Right renal cortex interstitium (tissue), 3 donors: Measurements from ENCODE around the gene OR8B8. TPM values are rescaled to one million over a fixed set of nuclear protein-coding genes. Genes with fewer than 3 reads are reported as not detected.
"Not testable (repeated sequence)": the region's sequence is repeated elsewhere in the genome, so short reads cannot be mapped to it uniquely, and the experiment has no call there.

Source experiments
- DNase-seq, 3 donors: peaks; one replicate each; pipeline ENCODE4 v3.0.0-alpha.2; 2013; ENCODE audit warnings: low read depth in 3 of 3, low spot score in 2 of 3
- polyA plus RNA-seq, 3 donors: library from polyadenylated mRNA; unstranded; fragments of 120-200 nt; gene quantifications; one replicate each; pipeline ENCODE4 v1.2.1, GENCODE V29; 2013; ENCODE audit not compliant: insufficient read length in 3 of 3

OR8B8 gene
- polyA plus RNA-seq, 3 donors: 0.03 TPM; not detected in 2

DNA sequence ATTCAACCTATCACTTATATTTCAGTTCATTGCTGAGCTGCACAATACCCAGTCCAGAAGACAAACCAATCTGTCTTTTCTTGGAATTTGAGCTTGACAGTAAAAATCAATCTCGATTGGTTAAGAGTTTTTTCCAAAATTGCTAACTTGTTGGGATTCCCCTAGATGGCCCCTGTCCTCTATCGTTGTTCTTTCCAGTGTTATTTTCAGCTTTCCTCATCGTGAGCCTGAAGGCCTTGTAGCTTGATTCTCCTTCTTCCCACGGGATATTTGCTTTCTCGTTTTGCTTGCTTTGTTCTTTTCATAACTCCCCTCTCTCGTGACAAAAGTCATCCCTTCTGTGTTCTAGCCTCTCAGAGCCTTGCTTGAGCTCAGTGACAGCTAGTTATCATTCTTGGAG, 3.1 kb downstream of the OR8B8 start:
- no peak for DNase-seq

DNA sequence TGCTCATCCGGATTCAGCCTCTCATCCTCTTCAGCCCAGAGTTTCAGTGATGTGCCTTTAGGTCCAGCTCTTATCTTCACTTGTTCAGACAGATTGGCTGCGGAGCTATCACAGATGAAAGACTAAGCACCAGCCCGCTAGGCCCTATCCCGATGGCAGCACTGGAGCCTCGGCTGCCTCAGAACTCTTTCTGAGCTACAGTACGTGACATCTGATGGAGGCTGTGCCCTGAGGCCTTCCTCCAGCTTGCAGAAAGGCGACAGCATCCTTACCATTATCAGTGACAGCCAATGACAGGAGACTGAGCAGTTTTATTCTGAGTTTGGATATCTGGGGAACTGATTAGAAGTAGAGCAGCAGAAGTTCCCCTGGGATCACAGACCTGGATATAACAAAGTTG, 4.0 kb downstream of the OR8B8 start:
- no peak for DNase-seq

DNA sequence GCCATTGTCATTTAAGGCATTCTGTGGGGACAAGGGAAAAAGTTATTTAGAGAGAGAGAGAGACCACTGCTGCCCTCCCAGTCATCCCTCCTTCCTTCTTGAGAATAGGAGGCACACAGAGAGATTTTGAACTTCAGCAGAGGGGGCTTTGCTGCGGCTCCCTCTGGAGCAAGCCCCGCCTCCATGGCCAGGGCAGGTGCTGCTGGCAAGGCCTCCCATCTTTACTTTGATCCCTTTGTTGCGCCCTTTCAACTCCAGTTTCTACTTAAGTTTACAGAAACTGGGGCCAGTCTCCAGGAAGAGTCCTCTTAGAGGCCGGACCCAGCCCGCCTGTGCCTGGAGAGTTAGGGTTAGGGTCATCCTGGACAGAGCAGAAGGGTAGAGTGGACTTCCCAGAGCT, 4.4 kb downstream of the OR8B8 start:
- no peak for DNase-seq

DNA sequence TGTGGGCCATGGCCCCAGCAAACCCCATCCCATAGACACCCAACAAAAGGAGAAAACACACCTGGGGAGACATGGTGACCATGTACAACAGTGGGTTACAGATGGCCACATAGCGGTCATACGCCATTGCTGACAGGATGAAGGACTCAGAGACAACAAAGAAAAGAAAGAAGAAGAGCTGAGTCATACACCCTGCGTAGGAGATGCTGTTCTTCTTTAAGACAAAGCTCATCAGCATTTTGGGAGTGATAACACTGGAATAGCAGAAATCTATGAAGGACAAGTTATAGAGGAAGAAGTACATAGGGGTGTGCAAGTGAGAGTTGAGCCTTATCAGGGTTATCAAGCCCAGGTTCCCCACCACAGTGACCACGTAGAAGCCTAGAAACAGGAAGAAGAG, 4.9 kb downstream of the OR8B8 start:
- DNase-seq: no peak

DNA sequence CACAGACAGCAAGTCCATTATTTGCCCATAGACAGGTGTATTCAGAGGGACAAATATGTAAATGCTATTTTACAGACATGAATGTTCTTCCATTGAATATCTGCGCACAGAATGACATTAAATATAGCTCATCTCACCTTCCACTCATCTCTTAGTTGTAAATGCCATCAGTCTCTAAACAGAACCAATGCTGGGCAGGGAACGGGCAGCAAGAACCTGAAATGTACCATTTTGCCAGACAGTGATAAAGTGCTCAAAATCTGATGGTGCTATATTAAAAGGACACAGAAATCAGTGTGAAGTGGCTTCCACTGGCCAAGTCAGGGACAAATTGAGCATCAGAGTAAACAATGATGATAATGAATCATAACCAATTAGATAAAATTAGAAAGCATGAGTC, 10.8 kb downstream of the OR8B8 start:
- DNase-seq: no peak

DNA sequence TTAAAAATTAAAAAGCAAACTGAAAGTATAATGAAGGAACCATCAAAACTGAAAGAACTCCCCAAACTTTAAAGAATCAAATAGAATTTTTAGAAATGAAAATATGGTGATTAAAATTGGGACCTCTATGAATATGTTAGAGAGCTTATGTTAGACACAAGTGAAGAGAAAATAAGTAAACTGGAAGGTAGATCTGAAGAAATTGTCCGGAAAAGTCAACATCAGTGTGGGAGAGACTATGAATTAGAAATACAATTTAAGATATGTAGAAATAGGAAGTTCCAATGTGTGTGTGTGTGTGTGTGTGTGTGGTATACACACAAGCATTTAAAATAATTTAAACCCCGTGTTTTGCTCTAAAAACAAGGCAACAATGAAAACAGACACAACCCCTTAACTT, 15.9 kb downstream of the OR8B8 start:
- DNase-seq: no peak

DNA sequence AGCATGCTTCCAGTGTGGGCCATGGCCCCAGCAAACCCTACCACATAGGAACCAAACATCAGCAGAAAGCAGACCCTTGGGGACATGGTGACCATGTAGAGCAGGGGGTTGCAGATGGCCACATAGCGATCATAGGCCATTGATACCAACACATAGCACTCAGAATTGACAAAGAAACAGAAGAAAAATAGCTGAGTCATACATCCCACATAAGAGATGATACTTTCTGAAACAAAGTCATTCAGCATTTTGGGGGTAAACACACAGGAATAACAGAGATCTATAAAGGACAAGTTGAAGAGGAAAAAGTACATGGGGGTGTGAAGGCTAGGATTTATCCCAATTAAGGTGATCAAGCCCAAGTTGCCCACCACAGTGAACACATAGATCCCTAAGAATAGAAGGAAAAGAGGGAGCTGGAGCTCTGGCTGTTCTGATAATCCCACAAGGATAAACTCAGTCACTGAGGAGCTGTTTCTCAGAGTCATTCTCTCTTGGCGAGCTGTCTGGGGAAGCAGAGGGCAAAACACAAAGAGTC, 21.0 kb downstream of the OR8B8 start, which contains the start of gene OR8B4:
TSS of gene OR8B4 (minus strand) at position 488 of the 538 bp plus-strand sequence. CDS start at position 488, 0 bp downstream.
- DNase-seq: no peak

DNA sequence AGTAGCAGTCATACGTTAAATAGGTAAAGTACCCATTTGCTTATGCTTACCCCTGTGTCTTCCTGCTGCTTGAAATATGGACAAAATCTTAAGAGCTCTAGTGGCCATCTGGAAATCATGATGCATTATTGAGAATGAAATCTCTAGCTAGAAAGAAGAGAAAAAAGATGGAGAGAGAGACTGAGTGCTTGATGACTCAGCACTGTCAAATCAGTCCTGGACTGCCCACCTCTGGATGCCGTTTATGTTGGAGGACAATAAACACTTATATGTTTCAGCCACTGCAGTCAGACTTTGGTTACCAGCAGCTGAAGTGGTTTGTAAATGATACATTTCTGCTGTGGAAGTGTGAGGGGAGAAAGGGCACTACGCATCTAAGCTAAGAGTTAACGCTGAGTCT, 24.5 kb downstream of the OR8B8 start:
- DNase-seq: no peak

DNA sequence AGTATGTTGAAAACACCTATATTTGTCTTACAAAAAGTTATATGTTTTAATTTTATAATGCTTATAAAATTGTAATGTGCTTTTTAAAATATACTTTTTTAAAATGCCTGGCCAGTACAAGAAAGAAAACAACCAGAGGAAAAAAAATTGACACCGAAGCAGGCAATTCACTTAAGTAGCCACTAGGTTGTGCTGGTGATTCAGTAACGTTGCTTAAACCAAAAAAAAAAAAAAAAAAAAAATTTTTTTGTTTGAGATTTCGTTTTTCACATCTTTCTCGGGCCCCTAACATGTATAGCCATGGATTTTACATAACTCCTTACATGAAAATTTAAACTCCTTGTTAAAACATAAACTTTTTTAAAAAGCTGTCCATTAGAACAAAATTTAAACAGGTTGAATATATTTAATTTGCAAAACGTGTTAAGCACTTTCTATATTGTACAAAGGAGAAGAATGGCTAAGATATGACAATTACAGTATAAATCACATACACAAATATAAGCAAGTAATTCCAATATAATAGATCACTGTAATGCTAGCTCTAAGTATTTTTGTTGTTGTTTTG, 30.1 kb downstream of the OR8B8 start:
- DNase-seq: peak in 1 of 3 donors; percentile 29

DNA sequence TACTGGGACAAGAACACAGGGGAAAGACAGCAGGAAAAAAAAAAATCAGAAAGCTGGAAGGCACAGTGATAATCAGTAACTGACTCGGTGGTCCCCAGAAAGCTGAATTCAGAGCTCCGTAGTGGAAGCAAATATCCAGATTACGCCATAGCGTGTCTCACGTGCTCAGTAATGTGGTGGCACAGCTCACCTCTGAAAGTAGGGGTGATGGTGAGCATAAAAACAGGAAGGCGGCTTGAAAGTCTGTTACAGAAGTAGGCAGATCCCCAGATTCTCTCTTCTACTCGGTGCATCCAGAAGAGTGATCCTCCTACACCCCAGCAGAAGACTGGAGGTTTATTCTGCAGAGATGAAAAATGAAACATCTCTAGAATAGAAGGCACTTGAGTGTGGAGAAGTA, 35.6 kb downstream of the OR8B8 start:
- DNase-seq: no peak

DNA sequence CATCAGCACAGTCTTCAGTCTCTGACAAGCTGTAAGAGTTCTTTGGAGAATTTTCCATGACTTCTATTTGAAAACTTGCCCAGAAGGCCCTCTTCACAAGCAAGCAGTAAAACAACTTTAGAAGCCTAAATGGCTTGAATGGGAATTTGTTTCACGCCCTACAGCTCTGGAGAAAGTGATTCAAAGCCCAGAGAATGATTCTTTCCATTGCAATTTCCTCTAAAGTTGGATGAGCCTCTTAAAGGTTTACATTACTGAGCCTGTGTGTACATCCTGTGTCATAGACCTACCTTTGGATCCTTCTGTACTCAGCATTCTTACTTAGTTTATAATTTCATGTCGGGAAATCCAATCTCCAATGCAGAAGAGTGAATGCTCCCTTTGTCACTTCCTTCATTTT, 39.9 kb downstream of the OR8B8 start:
- DNase-seq: no peak

DNA sequence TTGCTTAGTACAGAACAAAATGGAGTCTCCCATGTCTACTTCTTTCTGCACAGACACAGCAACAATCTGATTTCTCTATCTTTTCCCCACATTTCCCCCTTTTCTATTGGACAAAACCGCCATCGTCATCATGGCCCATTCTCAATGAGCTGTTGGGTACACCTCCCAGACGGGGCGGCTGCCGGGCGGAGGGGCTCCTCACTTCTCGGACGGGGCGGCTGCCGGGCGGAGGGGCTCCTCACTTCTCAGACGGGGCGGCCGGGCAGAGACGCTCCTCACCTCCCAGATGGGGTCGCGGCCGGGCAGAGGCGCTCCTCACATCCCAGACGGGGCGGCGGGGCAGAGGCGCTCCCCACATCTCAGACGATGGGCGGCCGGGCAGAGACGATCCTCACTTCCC, 42.3 kb downstream of the OR8B8 start:
- not testable (repeated sequence) for DNase-seq

DNA sequence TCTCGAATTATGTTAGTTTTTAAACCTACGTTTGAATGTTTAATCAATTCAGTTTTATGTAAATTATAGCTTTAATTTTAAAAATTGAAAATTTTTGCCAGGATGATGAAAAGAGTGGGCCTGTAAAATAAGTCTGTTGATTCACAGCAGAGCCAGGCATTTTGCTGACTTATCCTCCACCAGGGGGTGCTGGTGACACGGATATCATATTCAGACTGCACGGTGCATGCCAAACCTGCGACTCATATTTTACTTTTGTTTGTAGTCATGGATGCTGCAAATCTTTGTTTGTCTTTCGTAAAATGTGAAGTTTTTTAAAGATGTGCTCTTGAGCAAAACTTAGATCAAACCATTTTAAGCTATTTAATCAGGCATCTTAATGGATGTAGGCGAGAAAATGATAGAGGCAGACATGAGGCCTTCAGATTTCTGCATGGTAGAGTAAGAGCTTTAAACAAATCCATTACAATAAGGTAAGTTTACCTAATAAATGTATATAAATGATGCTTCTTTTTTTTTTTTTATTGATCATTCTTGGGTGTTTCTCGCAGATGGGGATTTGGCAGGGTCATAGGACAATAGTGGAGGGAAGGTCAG, 43.1 kb downstream of the OR8B8 start:
- DNase-seq: peak; percentile 4 to 29 (median 13)

DNA sequence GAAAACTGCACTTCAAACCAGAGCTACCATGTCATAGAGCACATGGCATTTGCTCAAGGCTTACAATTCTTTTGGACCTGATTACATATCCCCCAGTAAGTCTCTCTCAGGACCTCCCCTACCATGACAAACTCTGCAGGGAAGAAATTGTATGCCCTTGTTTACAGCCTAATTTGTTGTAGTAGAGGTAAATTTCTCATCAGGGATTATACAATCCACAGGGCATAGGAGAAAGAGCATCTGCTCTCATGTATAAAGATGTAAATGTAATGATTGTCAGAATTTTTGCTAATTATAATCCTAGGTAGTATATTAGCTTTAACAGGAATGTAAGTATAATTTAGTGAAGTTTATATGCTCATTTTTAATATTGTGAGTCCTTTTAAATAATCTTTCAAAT, 46.6 kb downstream of the OR8B8 start, which contains the start of gene OR8B3:
TSS of gene OR8B3 (minus strand) at position 101 of the 400 bp plus-strand sequence. CDS start 1,673 bp downstream, outside the sequence.
- DNase-seq: no peak

DNA sequence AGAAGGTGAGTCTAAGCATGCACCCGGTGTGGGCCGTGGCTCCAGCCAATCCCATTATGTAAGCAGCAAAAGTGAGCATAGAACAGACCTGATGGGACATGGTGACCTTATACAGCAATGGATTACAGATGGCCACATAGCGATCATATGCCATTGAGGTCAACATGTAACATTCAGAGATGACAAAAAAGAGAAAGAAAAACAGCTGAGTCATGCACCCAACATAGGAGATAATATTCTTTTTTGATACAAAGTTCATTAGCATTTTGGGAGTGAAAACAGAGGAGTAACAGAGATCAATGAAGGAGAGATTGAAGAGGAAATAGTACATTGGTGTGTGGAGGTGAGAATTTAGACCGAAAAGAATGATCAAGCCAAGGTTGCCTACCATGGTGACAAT, 48.6 kb downstream of the OR8B8 start:
- DNase-seq: not testable (repeated sequence)

DNA sequence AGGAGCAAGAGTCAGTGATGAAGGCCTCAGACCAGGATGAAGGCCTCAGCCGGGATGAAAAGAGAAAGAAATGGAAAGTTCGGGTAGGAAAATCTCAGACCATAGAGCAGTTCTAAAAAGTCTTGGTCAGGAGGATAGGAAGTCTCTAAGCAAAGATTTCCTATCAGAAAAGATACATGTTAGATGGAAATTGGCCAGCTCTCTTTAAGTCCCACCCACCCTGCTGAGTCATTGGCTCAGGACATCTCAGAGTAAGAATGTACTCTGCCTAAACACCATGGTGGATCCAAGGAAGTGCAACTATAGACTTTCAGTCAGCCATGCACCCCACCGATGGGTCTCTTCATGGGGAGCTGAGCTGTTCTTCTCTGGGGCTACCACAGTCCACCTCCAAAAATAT, 51.1 kb downstream of the OR8B8 start:
- DNase-seq: no peak

Other genes with a start within 250 kb of the OR8B8 start
- gene OR8G1, start 204.6 kb downstream of the OR8B8 start, polyA plus RNA-seq: not detected
- not detected for gene OR8G5, start 189.3 kb downstream of the OR8B8 start, polyA plus RNA-seq
- not detected for gene OR8D1, start 131.7 kb downstream of the OR8B8 start, polyA plus RNA-seq
- gene OR8D2, start 125.5 kb downstream of the OR8B8 start, polyA plus RNA-seq: not detected
- not detected for gene OR8B2, start 61.2 kb downstream of the OR8B8 start, polyA plus RNA-seq
- not detected for gene OR8B3, start 46.7 kb downstream of the OR8B8 start, polyA plus RNA-seq
- gene OR8B4, start 20.8 kb downstream of the OR8B8 start, polyA plus RNA-seq: not detected
- gene OR8B12, start 98.0 kb upstream of the OR8B8 start, polyA plus RNA-seq: not detected
- gene OR8A1, start 124.3 kb upstream of the OR8B8 start, polyA plus RNA-seq: under 1 TPM in 2 of 3 donors, not detected in 1; 0.03 TPM
- gene PANX3, start 165.7 kb upstream of the OR8B8 start, polyA plus RNA-seq: not detected
- gene TBRG1, start 177.2 kb upstream of the OR8B8 start, polyA plus RNA-seq: 10 to 100 TPM; 27.0 to 27.2 (median 27.1) TPM
- gene SIAE, start 228.0 kb upstream of the OR8B8 start, polyA plus RNA-seq: 10 to 100 TPM; 33.1 to 34.5 (median 33.7) TPM
- 10 to 100 TPM; 23.4 to 27.7 (median 25.3) TPM for gene SPA17, start 228.2 kb upstream of the OR8B8 start, polyA plus RNA-seq